CD14-positive monocyte (primary cell): Measurements from ENCODE around the gene YTHDF1. TPM values are rescaled to one million over a fixed set of nuclear protein-coding genes. Genes with fewer than 3 reads are reported as not detected.
A peak's percentile ranks its signal among the peaks of the same experiment; 100 is the strongest.

Source experiments
- DNase-seq, 3 donors: peaks; one replicate each; pipeline ENCODE4 v3.0.0-alpha.2; 2011 to 2022
- H2AFZ ChIP-seq: 2 replicates; pipeline ENCODE4 v1.6.0; 2012; ENCODE audit warnings: mild to moderate bottlenecking, low read depth, low read length, inconsistent platforms; ENCODE audit not compliant: insufficient read depth, poor library complexity, severe bottlenecking
- H3K27ac ChIP-seq, 2 donors: 1 replicate in 1 of 2; 2 replicates in 1 of 2; pipeline ENCODE4 v1.5.1; 2012 to 2013; ENCODE audit warnings: low read length in 2 of 2, control low read depth in 1 of 2, inconsistent platforms in 1 of 2, low read depth in 1 of 2, mild to moderate bottlenecking in 1 of 2
- H3K27me3 ChIP-seq, 2 donors: one replicate each; pipeline versions ENCODE4 v1.6.0 to v1.6.1; 2011 to 2013; ENCODE audit warnings: low read length in 2 of 2; ENCODE audit not compliant: control insufficient read depth in 2 of 2, insufficient read depth in 2 of 2
- H3K36me3 ChIP-seq, 2 donors: replicated peaks in 1 of 2; 1 replicate in 1 of 2; 2 replicates in 1 of 2; pipeline versions ENCODE4 v1.5.1 to v1.6.1; 2012 to 2013; ENCODE audit warnings: low read length in 2 of 2, control low read depth in 1 of 2, inconsistent platforms in 1 of 2, mild to moderate bottlenecking in 1 of 2; ENCODE audit not compliant: insufficient read depth in 2 of 2, control insufficient read depth in 1 of 2
- H3K4me1 ChIP-seq, 2 donors: 1 replicate in 1 of 2; 2 replicates in 1 of 2; pipeline versions ENCODE4 v1.5.1 to v1.6.1; 2012 to 2013; ENCODE audit warnings: low read length in 2 of 2, control low read depth in 1 of 2, inconsistent platforms in 1 of 2, mild to moderate bottlenecking in 1 of 2, moderate library complexity in 1 of 2; ENCODE audit not compliant: insufficient read depth in 2 of 2, control insufficient read depth in 1 of 2
- H3K4me2 ChIP-seq: replicated peaks from 2 replicates; pipeline ENCODE3; 2012; ENCODE audit warnings: low read length, moderate library complexity, mild to moderate bottlenecking; ENCODE audit not compliant: poor library complexity, severe bottlenecking; ENCODE audit errors: extremely low read depth
- H3K4me3 ChIP-seq, 3 experiments: fragments of 200-600 bp in 1 of 3; sonication (generic) in 1 of 3; replicated peaks in 1 of 3; 1 replicate in 2 of 3; 2 replicates in 1 of 3; pipeline ENCODE4 v1.5.1; 2011 to 2013; ENCODE audit warnings: low read length in 3 of 3, mild to moderate bottlenecking in 3 of 3, control low read depth in 2 of 3, low read depth in 2 of 3, inconsistent platforms in 1 of 3, moderate library complexity in 1 of 3
- H3K79me2 ChIP-seq: 2 replicates; pipeline ENCODE4 v1.6.0; 2012; ENCODE audit warnings: mild to moderate bottlenecking, control low read depth, inconsistent platforms, low read length, moderate library complexity; ENCODE audit not compliant: insufficient read depth
- H3K9ac ChIP-seq: 2 replicates; pipeline ENCODE4 v1.6.0; 2017; ENCODE audit warnings: low read length, mild to moderate bottlenecking; ENCODE audit not compliant: insufficient read depth, poor library complexity, severe bottlenecking
- H3K9me3 ChIP-seq, 2 donors: replicated peaks in 1 of 2; 1 replicate in 1 of 2; 2 replicates in 1 of 2; pipeline versions ENCODE4 v1.5.1 to v1.6.1; 2012 to 2013; ENCODE audit warnings: low read length in 2 of 2, control low read depth in 1 of 2; ENCODE audit not compliant: control insufficient read depth in 1 of 2, insufficient read depth in 1 of 2
- H4K20me1 ChIP-seq: 2 replicates; pipeline ENCODE4 v1.6.0; 2012; ENCODE audit warnings: mild to moderate bottlenecking, low read length, control low read depth, moderate library complexity; ENCODE audit not compliant: insufficient read depth
- H3K27ac Mint-ChIP-seq, 7 donors: one replicate each; pipeline ENCODE4 v1.8.0; 2020; ENCODE audit warnings: mild to moderate bottlenecking in 7 of 7, mixed read lengths in 7 of 7, moderate library complexity in 6 of 7, inconsistent platforms in 2 of 7
- H3K27me3 Mint-ChIP-seq, 3 donors: one replicate each; pipeline ENCODE4 v1.8.0; 2021 to 2022; ENCODE audit warnings: low read depth in 3 of 3, mild to moderate bottlenecking in 3 of 3, mixed read lengths in 3 of 3, moderate library complexity in 3 of 3, inconsistent platforms in 1 of 3
- H3K36me3 Mint-ChIP-seq, 2 donors: one replicate each; pipeline ENCODE4 v1.8.0; 2020; ENCODE audit warnings: mixed read lengths in 2 of 2, inconsistent platforms in 1 of 2, mild to moderate bottlenecking in 1 of 2
- H3K4me1 Mint-ChIP-seq: one replicate; pipeline ENCODE4 v1.8.0; 2020; ENCODE audit warnings: mild to moderate bottlenecking, mixed read lengths
- H3K4me3 Mint-ChIP-seq, 2 donors: one replicate each; pipeline ENCODE4 v1.8.0; 2020; ENCODE audit warnings: mild to moderate bottlenecking in 2 of 2, mixed read lengths in 2 of 2, moderate library complexity in 1 of 2
- H3K9me3 Mint-ChIP-seq, 7 donors: one replicate each; pipeline ENCODE4 v1.8.0; 2020 to 2022; ENCODE audit warnings: mixed read lengths in 7 of 7, mild to moderate bottlenecking in 6 of 7, moderate library complexity in 6 of 7, inconsistent platforms in 2 of 7
- WGBS: methylation state at CpG from one replicate; pipeline ENCODE4 v1.1.5; 2013; ENCODE audit warnings: missing lambda C conversion rate; ENCODE audit not compliant: insufficient coverage; 5-methylcytosine and 5-hydroxymethylcytosine counted together
- intact Hi-C, 2 donors: fragments of 100-400 bp; cut with micrococcal nuclease; formaldehyde crosslinking; loops; one replicate each; pipeline versions ENCODE4 v1.15.0 to v1.15.1; 2023
- polyA plus RNA-seq, 3 donors: library from polyadenylated mRNA; depleted of rRNA in 1 of 3; unstranded in 2 of 3; stranded (reverse) in 1 of 3; fragments of 300-500 nt in 2 of 3; fragments of >200 nt in 1 of 3; fragmentation: Illumina TruSeq in 2 of 3; gene quantifications; 1 replicate in 2 of 3; 2 replicates in 1 of 3; pipeline ENCODE4 v1.2.3, GENCODE V29; 2012 to 2021
- TF ChIP-seq, protein P1 (sequence below): fragments of 200-600 bp; IDR thresholded peaks from one replicate; pipeline ENCODE4 v1.8.0; 2022; ENCODE audit warnings: antibody characterized with exemption, mild to moderate bottlenecking

The YTHDF1 gene
- polyA plus RNA-seq, 3 donors: 18.0 to 33.4 (median 25.9) TPM

DNA sequence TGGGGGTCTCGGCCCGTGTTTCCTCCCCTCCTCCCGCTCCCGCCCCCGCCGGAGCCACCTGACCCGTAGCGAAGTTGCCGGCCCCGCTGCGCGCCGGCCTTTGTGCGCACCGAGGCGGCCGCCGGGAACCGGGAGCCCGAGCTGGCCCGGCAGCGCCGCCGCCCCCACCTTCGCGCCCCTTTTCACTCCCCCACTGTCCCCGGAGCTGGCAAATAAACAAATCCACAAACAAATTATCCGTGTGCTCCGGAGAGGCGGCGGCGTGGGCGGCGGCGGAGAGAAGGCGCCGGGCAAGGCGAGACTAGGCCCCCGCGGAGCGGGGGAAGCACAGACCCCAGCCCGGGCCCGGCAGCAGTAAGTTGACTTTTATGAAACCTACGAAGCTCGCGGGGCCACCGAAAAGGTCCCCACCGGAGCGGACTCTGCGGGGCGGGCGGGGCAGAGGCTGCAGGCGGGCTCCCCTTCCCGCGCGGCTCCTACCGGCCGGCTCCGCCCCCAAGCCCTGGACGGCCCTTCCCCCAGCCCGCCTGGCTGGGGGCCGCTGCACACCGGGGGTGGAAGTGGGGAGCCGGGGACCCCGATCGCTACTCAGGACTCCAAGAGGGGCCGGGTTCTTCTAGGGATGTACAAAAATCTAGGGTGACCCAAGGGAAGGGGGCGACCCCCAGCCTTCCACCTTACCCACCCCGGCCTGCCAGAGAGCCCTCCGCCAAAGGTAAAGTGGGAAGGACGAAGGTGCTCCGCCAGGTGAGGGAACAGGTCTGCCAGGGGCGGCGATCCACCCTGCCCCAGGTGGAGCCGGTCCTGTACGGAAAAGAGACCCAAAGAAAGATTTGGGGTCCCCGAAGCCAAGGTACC is 40.7 kb downstream of the YTHDF1 start:
- Mint-ChIP-seq H3K36me3 (peaks cover 0 to 2% of the 10 kb centered on the region in 2 donors), H3K27me3 (peaks cover 37 to 80% (median 63%) of the 10 kb centered on the region in 3 donors), H3K4me1 (peaks cover 2% of the 10 kb centered on the region), H3K9me3 (peaks cover 0 to 16% (median 6%) of the 10 kb centered on the region in 7 donors), H3K4me3 (peak overlapping the region in 1 of 2 donors; percentile 59), H3K27ac (no peak overlapping the region)
- H3K27me3 ChIP-seq: peaks cover 13 to 54% of the 10 kb centered on the region in 2 donors
- H3K9me3 ChIP-seq: peaks cover 0 to 14% of the 10 kb centered on the region in 2 donors
- 4% methylated on average over 63 of the region's 77 CpGs for WGBS
- no peaks in the 10 kb centered on the region for H3K4me1 ChIP-seq
- no peak for DNase-seq
- H3K4me3 ChIP-seq: no peak overlapping the region
- no peaks in the 10 kb centered on the region for H3K79me2 ChIP-seq
- no peak overlapping the region for H3K4me2 ChIP-seq
- H3K36me3 ChIP-seq: no peaks in the 10 kb centered on the region
- H4K20me1 ChIP-seq: no peaks in the 10 kb centered on the region
- no peak overlapping the region for H3K9ac ChIP-seq
- H3K27ac ChIP-seq: no peak overlapping the region
- intact Hi-C loops: no loop called here
- no peak overlapping the region for H2AFZ ChIP-seq
- TF ChIP-seq, protein P1, sequence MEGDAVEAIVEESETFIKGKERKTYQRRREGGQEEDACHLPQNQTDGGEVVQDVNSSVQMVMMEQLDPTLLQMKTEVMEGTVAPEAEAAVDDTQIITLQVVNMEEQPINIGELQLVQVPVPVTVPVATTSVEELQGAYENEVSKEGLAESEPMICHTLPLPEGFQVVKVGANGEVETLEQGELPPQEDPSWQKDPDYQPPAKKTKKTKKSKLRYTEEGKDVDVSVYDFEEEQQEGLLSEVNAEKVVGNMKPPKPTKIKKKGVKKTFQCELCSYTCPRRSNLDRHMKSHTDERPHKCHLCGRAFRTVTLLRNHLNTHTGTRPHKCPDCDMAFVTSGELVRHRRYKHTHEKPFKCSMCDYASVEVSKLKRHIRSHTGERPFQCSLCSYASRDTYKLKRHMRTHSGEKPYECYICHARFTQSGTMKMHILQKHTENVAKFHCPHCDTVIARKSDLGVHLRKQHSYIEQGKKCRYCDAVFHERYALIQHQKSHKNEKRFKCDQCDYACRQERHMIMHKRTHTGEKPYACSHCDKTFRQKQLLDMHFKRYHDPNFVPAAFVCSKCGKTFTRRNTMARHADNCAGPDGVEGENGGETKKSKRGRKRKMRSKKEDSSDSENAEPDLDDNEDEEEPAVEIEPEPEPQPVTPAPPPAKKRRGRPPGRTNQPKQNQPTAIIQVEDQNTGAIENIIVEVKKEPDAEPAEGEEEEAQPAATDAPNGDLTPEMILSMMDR: no peak

DNA sequence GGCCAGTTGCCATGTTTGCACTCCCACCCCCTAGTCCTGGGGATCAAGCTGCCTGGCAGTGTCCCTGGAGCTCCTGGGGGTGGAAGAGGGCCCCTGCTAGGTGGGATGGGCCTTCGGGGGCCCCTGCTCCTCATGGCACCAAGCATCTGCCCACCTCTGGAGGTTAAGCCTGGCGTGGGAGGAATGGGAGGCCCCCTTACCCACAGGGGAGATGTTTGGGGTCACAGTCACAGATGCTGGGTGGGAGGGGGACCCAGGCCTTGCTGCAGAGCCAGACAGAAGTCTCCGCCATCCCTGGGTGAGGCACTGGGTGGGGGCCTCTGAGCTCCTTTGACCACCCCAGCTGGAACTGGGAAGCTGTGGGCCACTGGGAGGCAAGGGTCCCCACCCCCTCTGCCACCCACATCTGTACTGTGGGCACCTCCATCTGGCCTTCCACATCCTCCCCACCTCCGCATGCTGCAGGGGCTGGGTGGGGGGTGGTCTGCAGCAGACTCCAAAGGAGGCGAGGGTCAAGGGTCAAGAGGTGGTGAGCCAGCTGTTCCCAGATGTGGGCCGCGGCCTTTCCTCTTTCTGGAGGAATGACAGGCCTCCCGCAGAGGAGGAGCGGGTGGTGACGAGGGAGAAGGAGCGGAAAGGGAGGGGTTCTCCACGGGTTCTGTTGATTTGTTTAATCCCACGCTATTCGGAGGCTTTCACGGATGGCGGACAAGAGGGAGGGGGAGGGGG is 41.5 kb downstream of the YTHDF1 start:
- Histone ChIP-seq H3K36me3 (no peaks in the 10 kb centered on the region), H3K9me3 (peaks cover 0 to 14% of the 10 kb centered on the region in 2 donors), H3K27me3 (peaks cover 10 to 46% of the 10 kb centered on the region in 2 donors), H3K4me1 (no peaks in the 10 kb centered on the region), H4K20me1 (no peaks in the 10 kb centered on the region), H2AFZ (no peak overlapping the region), H3K79me2 (no peaks in the 10 kb centered on the region), H3K27ac (no peak overlapping the region), H3K4me2 (no peak overlapping the region), H3K9ac (no peak overlapping the region), H3K4me3 (no peak overlapping the region)
- TF ChIP-seq, protein P1: no peak
- Mint-ChIP-seq H3K4me3 (peak overlapping the region in 1 of 2 donors; percentile 77), H3K36me3 (peaks cover 0 to 2% of the 10 kb centered on the region in 2 donors), H3K9me3 (peaks cover 0 to 13% (median 5%) of the 10 kb centered on the region in 7 donors), H3K4me1 (peaks cover 2% of the 10 kb centered on the region), H3K27ac (no peak overlapping the region), H3K27me3 (peaks cover 32 to 76% (median 60%) of the 10 kb centered on the region in 3 donors)
- 8% methylated on average over 12 of the region's 16 CpGs for WGBS
- DNase-seq: no peak
- intact Hi-C loops: no loop called here
